ENCODE data around the gene CREB3L2.

DNA sequence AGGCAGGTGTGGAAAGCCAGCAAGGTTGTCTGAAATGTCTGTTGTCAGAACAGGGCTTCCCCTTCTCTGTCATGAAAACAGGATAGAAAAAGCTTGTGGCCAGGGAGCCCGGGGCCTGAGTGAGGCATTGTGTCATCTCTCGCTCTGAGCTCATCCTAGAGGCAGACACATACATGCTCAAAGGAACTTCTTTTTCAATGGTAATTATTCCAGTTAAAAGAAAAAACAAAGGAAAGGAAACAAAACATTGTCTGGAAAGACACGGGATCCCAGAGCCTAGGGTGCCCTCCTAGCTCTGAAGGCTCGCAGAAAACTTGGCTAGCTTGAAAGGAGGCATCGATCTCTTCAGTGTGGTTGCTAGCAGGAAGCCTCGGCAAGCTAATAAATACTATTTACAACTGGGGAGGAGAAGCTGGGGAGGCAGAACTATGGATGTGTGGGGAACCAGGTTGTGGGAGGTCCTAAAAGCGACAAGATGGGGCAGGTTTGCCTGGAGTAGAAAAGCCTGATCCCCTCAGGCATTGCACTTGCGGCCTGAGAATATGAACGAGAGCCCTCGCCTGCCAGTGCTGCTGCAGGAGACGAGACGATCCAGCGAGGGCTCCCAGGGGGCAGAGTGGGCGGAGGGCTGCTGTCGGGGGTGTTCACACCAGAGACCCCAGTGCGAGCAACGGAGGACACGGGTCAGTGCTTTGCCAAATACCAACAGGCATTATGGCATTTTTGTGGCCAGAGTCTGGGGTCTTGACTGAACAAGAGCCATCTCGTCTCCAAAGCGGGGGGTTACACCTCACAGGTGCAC lies 122.3 kb downstream of the CREB3L2 start:
- no peak for TF ChIP-seq ZNF384 (IDR thresholded peaks at IDR 0.05)
- no peak for TF ChIP-seq FOXA1 (IDR thresholded peaks at IDR 0.05)
- no peak for TF ChIP-seq FOXK2 (IDR thresholded peaks at IDR 0.05)
- no peak for TF ChIP-seq SP1 (IDR thresholded peaks at IDR 0.05)

Data from HEK293T (cell line).